ENCODE data around the gene TPK1.

GRCh38 chr7:144674550-144674949 is 161.3 kb downstream of the TPK1 start:
- TF ChIP-seq POLR2AphosphoS5 (IDR thresholded peaks at IDR 0.05; ENCODE audit: low read depth, low read length) (no peak), POLR2A (IDR thresholded peaks at IDR 0.05; ENCODE audit: low read depth, low read length) (no peak), TAF1 (IDR thresholded peaks at IDR 0.05; ENCODE audit: borderline replicate concordance, low read depth, low read length) (no peak)

Measured in GM12892 (cell line).